ENCODE data around the gene LTO1.

Gene LTO1

GRCh38 chr11:69656536-69657455, 18.4 kb downstream of the LTO1 start:
- DNase-seq: no peak

- DNase-seq: no peak
Measured at GRCh38 chr11:69655479-69656428, 19.4 kb downstream of the LTO1 start.

DNA sequence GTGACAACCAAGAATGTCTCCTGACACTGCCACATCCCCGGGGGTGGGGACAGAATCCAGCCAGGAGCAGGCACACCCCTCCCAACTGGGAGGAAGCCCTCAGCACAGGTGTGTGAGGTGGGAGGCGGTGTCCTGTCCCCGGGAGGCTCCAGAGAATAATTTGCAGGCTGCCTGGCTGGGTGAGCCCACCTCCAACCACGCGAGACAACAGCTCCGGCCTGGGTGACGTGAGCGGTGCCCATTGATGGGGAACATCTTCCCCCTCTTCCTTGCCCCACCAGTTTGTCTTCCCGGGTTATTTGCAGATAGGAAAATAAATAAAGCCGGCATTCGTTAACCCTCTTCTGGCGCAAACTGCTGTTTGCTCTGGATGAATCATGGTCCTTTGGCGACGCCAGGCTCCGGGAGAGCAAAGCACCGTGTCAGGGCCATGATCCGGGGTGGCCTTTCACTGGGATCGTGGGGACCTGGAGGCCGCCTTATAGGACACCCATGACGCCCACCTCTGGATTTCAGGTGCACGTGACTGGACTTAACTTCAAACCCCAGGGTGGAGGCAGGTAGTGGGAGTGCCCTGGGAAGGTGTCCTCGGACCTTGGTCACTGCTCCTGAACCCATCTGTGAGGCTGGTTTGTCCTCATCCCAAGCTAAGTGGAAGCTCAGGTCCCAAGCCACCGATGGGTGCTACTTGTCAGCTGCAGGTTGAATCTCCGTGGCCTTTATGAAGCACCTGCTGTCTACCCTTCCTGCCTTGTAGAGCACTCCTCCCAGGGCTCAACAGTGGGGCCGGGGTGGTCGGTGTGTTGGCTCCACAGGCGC, 20.3 kb downstream of the LTO1 start:
- DNase-seq: no peak

- DNase-seq: no peak
Measured at GRCh38 chr11:69654001-69654659, 21.0 kb downstream of the LTO1 start.

GRCh38 chr11:69653406-69653960, 21.7 kb downstream of the LTO1 start:
- no peak for DNase-seq

- no peak for DNase-seq
Measured at GRCh38 chr11:69652999-69653398, 22.2 kb downstream of the LTO1 start.

DNA sequence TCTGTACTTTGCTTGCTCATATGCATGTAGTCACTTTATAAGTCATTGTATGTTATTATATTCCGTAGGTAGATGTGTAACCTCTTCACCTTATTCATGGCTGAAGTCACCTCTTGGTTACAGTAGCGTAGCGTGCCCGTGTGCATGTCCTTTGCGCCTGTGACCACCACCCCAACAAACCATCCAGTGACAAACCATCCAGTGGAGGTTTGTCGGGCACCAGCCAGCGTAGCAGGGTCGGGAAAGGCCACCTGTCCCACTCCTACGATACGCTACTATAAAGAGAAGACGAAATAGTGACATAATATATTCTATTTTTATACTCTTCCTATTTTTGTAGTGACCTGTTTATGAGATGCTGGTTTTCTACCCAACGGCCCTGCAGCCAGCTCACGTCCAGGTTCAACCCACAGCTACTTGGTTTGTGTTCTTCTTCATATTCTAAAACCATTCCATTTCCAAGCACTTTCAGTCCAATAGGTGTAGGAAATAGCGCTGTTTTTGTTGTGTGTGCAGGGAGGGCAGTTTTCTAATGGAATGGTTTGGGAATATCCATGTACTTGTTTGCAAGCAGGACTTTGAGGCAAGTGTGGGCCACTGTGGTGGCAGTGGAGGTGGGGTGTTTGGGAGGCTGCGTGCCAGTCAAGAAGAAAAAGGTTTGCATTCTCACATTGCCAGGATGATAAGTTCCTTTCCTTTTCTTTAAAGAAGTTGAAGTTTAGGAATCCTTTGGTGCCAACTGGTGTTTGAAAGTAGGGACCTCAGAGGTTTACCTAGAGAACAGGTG, 23.1 kb downstream of the LTO1 start:
- no peak for DNase-seq

DNA sequence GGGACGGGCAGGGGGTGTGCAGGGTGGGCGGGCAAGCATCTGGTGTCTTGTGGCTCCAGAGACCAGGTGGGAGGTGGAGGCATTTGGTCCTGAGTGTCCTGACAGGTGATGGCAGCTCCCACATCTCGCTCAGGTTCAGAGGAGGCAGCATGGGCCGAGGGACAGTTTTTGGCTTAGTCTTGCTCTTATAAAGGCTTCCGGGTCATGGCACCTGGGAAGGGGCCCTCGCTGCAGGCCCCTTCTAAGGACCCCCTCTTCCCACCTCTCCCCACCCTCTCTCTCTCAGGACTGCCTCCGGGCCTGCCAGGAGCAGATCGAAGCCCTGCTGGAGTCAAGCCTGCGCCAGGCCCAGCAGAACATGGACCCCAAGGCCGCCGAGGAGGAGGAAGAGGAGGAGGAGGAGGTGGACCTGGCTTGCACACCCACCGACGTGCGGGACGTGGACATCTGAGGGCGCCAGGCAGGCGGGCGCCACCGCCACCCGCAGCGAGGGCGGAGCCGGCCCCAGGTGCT, 24.3 kb downstream of the LTO1 start:
- DNase-seq: no peak

GRCh38 chr11:69650081-69650831, 24.9 kb downstream of the LTO1 start:
- no peak for DNase-seq

GRCh38 chr11:69649576-69649900, 25.6 kb downstream of the LTO1 start:
- DNase-seq: no peak

DNA sequence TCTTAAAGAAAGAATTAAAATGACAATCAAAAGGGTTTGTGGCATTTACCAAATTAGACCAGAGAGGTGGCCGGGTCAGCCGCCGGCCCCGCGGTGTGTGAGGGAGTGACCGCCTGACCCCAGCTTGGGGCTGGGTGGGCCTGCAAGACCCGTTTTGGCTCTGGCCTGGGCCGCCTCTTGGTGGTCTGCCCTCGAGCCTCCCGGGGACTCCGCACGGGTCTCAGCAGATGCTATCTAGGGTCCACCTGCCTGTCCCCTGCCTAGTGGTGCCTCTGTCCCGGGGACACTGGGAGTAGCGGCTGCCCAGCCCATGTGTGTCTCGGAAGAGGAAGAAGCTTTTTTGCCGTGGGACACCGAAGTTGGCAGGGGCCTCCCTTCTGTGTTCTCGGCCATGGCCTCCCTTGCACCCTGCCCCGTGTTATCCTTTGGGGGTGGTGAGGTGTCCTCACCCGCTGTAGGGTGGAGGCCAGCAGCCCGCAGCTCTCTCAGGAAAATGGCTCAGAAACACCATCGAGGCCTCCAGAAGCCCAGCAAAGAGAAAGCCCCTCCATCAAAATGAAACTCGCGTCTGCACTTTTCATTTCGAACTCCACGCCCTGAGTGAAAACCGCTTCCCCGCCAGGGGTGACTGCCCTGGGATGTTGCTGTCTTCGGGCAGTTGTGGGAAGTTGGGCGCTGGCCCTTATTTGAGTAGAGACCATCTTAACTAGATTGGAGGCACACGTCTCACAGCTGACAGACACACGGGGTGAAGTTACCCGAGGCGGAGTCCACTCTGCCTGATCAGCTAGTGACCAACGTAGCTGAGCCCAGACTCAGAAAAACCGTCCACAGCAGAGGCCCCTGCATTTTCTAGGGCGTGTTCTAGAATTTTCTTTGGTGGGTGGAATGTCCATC, 26.2 kb downstream of the LTO1 start:
- DNase-seq: no peak

DNA sequence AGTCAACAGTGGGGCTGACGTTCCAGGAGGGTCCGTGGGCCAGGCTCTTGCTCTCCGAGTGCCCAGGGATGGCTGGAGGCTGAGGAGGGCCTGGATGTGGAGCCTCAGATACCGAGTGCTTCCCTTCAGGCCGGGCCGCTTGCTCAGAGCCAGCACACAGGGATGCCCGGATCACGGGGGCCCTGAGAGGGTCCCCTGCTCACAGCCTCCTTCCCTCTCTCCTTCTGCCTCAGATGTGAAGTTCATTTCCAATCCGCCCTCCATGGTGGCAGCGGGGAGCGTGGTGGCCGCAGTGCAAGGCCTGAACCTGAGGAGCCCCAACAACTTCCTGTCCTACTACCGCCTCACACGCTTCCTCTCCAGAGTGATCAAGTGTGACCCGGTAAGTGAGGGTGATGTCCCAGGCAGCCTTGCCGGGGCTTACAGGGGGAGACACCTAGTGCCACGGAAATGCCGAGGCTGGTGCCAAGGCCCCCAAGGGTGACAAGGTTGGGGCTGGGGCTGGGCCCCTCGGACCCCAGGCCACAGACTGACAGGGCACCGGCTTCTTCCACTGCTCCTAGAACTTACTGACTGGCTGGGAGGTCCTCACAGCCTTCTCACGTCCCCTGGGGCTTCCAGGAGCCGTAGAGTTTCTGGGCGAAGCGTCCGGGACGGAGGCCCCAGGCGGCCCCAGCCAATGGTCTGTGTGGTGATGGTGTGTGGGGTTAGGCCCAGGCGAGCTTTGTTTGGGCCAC, 27.2 kb downstream of the LTO1 start:
- DNase-seq: no peak

DNA sequence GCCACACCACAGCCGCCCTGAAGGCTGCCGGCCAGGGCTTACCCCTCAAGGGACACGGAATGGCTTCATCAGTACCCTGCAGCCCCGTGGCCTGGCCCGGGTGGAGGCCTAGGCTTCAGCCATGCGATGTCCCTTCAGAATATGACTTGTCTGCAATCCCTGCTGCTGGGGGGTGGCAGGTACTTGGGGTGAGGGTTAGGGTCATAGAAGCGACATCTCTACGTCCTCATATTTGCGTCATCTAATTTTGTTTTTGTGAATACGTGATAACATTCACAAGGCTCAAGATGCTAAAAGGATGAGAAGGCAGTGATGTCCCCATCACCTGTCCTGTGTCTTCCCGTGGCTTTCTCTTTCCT, 27.8 kb downstream of the LTO1 start:
- DNase-seq: no peak

- no peak for DNase-seq
Measured at GRCh38 chr11:69646493-69647389, 28.4 kb downstream of the LTO1 start.

DNA sequence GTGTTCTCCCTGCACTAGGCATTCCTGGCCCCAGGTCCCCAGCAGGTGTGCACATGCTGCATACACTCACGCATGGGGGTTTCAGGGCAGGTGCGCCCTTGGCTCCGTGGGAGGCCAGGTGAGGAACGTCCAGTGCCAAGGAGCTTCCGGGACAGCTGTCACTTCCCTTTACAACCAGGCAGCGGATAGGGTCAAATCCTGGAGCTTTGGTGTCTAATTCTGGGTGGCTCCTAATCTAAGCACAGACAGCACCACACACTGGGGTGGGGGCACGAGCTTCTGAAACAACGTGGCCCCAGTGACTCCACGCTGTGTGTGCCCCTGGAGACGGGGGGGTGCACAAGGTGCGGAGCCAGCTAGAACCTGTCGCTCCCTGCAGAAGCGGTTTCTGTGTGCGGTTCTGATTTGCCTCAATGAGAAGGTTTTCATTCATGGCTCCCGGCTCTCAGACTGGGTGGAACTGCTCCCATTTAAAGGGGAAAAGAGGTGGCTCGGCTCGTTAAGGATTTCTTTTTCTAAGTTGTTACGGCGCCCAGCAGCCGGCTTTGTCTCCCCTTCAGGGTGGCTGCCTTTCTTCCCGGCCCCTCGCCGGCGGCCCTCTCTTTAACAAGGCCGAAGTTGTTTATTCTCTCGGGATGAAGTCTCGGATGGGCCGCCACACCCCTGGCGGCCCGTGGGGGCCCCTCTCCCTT, 29.2 kb downstream of the LTO1 start:
- no peak for DNase-seq

DNA sequence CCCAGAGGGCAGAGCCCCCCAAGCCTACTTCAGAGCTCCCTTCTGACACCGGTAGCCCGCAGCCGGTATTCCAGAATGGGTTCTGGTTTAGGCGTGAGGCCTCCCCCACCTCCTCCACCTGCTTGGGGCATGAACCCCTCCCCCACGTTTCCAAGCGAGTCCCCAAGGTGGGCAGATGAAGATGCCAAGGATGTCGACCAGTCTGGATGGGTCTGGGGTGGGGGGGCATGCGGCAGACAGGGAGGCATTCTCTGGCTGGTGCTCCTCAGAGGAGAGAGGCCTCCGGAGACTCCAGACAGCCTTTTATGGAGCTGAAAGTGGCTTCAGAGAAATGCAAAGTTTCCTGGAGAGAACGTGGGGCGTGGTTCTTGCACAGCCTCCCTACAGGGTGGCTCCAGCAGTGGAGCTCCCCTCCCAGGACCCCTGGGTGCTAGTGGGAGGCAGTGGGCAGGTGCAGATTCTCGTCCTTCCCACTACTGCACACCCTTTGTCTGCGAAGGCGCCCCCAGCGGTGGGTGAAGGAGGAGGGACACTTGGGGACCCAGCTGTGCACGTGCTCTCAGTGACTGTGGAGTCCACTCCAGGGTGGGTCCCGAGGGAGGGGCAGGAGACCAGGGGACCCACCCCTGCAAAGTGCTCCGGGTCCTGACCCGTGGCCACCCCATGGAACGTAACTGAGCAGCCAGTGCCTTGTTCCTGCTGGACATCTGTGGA, 30.0 kb downstream of the LTO1 start:
- no peak for DNase-seq
